T-helper 2 cell treated with Interferon-gamma antibody and Interleukin-4, amounts not matched to agents 5 μg/mL and 100 μg/mL, for 36 hours (primary cell): ENCODE measurements around the gene FOXS1.

Source experiments
- DNase-seq: peaks from one replicate; pipeline ENCODE4 v3.0.0; 2021; ENCODE audit warnings: low spot score
- H3K27ac Mint-ChIP-seq: one replicate; pipeline ENCODE4 v1.8.0; 2021; ENCODE audit warnings: mild to moderate bottlenecking, mixed read lengths
- H3K27me3 Mint-ChIP-seq: one replicate; pipeline ENCODE4 v1.8.0; 2021; ENCODE audit warnings: low read depth, mixed read lengths
- H3K36me3 Mint-ChIP-seq: one replicate; pipeline ENCODE4 v1.8.0; 2021; ENCODE audit warnings: low read depth, mixed read lengths
- H3K4me1 Mint-ChIP-seq: one replicate; pipeline ENCODE4 v1.8.0; 2021; ENCODE audit warnings: low read depth, mixed read lengths
- H3K4me3 Mint-ChIP-seq: one replicate; pipeline ENCODE4 v1.8.0; 2022; ENCODE audit warnings: mild to moderate bottlenecking, moderate library complexity, mixed read lengths
- H3K9me3 Mint-ChIP-seq: one replicate; pipeline ENCODE4 v1.8.0; 2021; ENCODE audit warnings: mixed read lengths

Gene FOXS1

DNA sequence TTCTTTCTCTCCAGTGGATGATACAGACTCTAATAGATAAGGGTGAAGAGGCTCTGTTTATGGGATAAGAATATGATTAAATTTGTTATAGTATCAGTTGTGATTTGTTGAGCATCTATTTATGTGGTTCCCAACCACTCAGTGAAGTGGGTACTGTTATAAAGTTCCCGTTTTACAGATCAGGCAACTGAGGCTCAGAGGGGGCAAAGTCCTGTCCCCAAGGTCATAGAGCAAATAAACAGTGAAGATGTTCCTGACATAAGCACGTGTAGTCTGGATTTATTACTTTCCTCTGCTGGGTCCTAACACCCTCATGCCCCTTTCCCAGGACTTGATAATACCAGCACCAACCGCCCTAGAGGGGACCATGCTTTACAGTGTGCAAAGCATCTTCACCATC, 20.8 kb upstream of the FOXS1 start:
- Mint-ChIP-seq H3K27ac (no peak overlapping the region), H3K36me3 (no peaks in the 10 kb centered on the region), H3K9me3 (no peaks in the 10 kb centered on the region), H3K4me1 (peaks cover 13% of the 10 kb centered on the region), H3K4me3 (no peak overlapping the region), H3K27me3 (peaks cover 43% of the 10 kb centered on the region)
- DNase-seq: no peak

- H3K36me3 Mint-ChIP-seq: no peaks in the 10 kb centered on the region
- H3K4me3 Mint-ChIP-seq: no peak overlapping the region
- no peak for DNase-seq
- peaks cover 45% of the 10 kb centered on the region for H3K27me3 Mint-ChIP-seq
- H3K27ac Mint-ChIP-seq: no peak overlapping the region
- no peaks in the 10 kb centered on the region for H3K9me3 Mint-ChIP-seq
- H3K4me1 Mint-ChIP-seq: peaks cover 7% of the 10 kb centered on the region
Measured at GRCh38 chr20:31864521-31865400, 19.4 kb upstream of the FOXS1 start.

- Mint-ChIP-seq H3K27ac (no peak overlapping the region), H3K9me3 (no peaks in the 10 kb centered on the region), H3K4me1 (peaks cover 5% of the 10 kb centered on the region), H3K27me3 (peaks cover 43% of the 10 kb centered on the region), H3K36me3 (no peaks in the 10 kb centered on the region), H3K4me3 (no peak overlapping the region)
- no peak for DNase-seq
Measured at GRCh38 chr20:31863296-31864085, 18.1 kb upstream of the FOXS1 start.

DNA sequence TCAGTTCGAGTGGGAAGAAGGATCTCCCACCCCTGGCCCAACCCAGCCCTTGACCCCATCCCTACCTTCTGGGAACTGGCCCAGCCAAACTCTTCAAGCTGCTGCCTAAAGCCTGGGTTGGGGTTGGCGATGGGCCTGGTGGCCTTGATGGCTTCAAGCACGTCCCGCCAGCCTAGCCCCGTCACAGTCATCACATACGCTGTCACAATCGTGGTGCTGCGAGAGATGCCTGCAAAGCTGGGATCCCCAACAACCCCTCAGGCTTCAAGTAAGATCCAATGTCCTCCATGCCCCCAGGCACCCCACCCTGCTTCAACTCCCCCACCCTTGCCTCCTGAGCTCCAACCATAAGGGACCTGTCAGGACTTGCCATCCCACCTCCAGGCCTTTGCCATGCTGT, 17.1 kb upstream of the FOXS1 start:
- no peak overlapping the region for H3K4me3 Mint-ChIP-seq
- peaks cover 5% of the 10 kb centered on the region for H3K4me1 Mint-ChIP-seq
- DNase-seq: no peak
- peaks cover 46% of the 10 kb centered on the region for H3K27me3 Mint-ChIP-seq
- no peak overlapping the region for H3K27ac Mint-ChIP-seq
- H3K36me3 Mint-ChIP-seq: no peaks in the 10 kb centered on the region
- no peaks in the 10 kb centered on the region for H3K9me3 Mint-ChIP-seq

GRCh38 chr20:31862157-31862470, 16.7 kb upstream of the FOXS1 start:
- Mint-ChIP-seq H3K36me3 (no peaks in the 10 kb centered on the region), H3K9me3 (no peaks in the 10 kb centered on the region), H3K27me3 (peaks cover 46% of the 10 kb centered on the region), H3K4me3 (peak overlapping the region; percentile 77), H3K27ac (no peak overlapping the region), H3K4me1 (peaks cover 5% of the 10 kb centered on the region)
- no peak for DNase-seq

- H3K27ac Mint-ChIP-seq: no peak overlapping the region
- H3K27me3 Mint-ChIP-seq: peaks cover 42% of the 10 kb centered on the region
- H3K36me3 Mint-ChIP-seq: no peaks in the 10 kb centered on the region
- H3K4me1 Mint-ChIP-seq: peaks cover 5% of the 10 kb centered on the region
- DNase-seq: peak; percentile 59
- H3K9me3 Mint-ChIP-seq: no peaks in the 10 kb centered on the region
- H3K4me3 Mint-ChIP-seq: peak overlapping the region; percentile 77
Measured at GRCh38 chr20:31861385-31862156, 16.2 kb upstream of the FOXS1 start.

- no peaks in the 10 kb centered on the region for H3K9me3 Mint-ChIP-seq
- H3K36me3 Mint-ChIP-seq: no peaks in the 10 kb centered on the region
- H3K27me3 Mint-ChIP-seq: peaks cover 42% of the 10 kb centered on the region
- DNase-seq: no peak
- no peak overlapping the region for H3K27ac Mint-ChIP-seq
- peak overlapping the region; percentile 28 for H3K4me3 Mint-ChIP-seq
- H3K4me1 Mint-ChIP-seq: peaks cover 5% of the 10 kb centered on the region
Measured at GRCh38 chr20:31861135-31861384, 15.7 kb upstream of the FOXS1 start.

DNA sequence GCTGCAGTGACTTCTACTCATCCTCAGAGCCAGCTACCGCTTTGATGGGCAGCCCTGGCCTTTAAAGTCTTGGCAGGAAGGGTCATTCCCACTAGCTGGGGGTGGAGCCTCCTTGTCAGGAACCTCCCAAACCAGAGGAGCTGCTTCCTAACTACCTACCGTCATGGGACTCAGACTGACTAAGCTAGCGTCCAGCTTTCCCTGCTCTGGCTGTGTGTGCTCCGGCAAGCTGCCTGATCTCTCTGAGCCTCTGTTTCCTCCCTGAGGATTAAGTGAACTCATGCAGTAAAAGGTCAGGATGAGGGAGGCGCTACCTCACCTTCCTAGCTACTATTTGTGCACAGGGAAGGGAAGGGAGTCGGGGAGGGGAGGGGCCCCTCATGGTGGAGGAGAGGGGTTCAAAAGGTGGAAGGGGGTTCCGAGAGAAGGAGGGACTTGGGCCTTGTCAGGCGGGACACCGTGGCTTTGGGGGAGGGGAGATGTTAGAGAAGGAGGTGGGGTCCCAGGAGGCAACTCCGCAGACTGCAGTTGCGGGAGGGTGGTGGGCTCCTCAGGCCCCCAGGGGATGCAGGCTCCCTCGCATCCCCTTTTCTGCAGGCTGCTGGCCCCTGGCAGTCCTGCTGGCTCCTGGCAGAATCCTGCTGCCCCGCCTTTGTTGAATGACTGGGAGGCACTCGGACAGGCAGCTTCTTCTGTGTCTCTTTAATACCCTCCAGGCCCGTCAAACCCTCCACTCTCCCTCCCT, 15.2 kb upstream of the FOXS1 start:
- Mint-ChIP-seq H3K27me3 (peaks cover 42% of the 10 kb centered on the region), H3K4me1 (peaks cover 5% of the 10 kb centered on the region), H3K4me3 (peak overlapping the region; percentile 28), H3K36me3 (no peaks in the 10 kb centered on the region), H3K9me3 (no peaks in the 10 kb centered on the region), H3K27ac (no peak overlapping the region)
- no peak for DNase-seq

DNA sequence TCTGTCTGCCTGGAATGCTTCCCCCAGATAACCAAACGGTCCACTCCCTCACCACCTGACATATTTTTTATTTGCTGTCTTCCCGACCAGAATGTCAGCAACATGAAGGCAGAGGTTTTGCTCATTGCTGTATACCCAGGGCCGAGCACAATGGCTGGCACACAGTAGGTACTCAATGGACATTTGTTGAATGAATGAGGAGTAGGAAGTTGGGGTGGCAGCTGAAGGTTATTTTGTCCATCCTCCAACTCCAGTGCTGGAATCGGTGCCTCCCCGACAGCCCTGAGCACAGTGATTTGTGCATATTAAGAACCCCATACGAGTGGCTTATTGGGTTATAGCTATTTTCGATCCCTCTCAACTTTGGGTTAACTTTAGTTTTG, 14.6 kb upstream of the FOXS1 start:
- peaks cover 5% of the 10 kb centered on the region for H3K4me1 Mint-ChIP-seq
- H3K36me3 Mint-ChIP-seq: no peaks in the 10 kb centered on the region
- H3K27ac Mint-ChIP-seq: no peak overlapping the region
- H3K4me3 Mint-ChIP-seq: no peak overlapping the region
- peaks cover 42% of the 10 kb centered on the region for H3K27me3 Mint-ChIP-seq
- no peaks in the 10 kb centered on the region for H3K9me3 Mint-ChIP-seq
- no peak for DNase-seq

DNA sequence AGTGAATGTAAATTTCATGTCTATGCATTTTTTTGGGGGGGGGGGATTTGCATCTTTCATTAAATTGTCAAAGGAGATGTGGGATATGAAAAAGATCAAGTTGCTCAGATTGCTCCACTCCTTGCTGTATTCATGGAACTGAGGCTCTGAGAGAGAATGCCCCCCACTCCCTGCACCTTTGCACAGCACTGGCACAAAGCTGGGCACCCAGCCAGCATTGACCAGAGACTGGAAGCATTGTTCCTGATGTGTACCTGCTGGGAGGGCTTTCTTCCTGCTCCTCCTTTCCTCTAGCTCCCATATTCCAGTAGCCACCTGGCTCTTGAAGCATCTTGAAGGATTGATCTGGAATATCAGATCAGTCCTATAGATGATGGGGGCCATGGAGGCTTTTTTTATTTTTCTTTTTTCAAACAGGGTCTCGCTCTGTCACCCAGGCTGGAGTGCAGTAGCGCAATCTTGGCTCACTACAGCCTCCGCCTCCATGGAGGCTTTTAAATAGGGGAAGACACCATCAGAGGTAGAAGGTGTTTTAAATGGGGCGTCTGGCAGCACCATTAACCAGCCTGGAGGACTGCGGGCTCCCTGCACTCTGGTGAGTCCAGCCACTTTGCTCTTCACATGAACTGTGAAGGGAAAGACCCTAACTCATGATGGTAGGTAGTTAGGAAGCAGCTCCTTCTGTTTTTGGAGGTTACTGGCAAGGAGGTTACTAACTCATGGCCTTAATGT, 14.0 kb upstream of the FOXS1 start:
- H3K4me3 Mint-ChIP-seq: no peak overlapping the region

GRCh38 chr20:31858760-31859083, 13.3 kb upstream of the FOXS1 start:
- Mint-ChIP-seq H3K4me3 (no peak overlapping the region), H3K9me3 (no peaks in the 10 kb centered on the region), H3K27ac (no peak overlapping the region), H3K4me1 (peaks cover 5% of the 10 kb centered on the region), H3K27me3 (peaks cover 42% of the 10 kb centered on the region), H3K36me3 (no peaks in the 10 kb centered on the region)
- DNase-seq: no peak

More for the DNA sequence above, 14.0 kb upstream of the FOXS1 start:
- peaks cover 42% of the 10 kb centered on the region for H3K27me3 Mint-ChIP-seq
- DNase-seq: no peak
- H3K36me3 Mint-ChIP-seq: no peaks in the 10 kb centered on the region
- no peak overlapping the region for H3K27ac Mint-ChIP-seq
- peaks cover 5% of the 10 kb centered on the region for H3K4me1 Mint-ChIP-seq
- no peaks in the 10 kb centered on the region for H3K9me3 Mint-ChIP-seq

DNA sequence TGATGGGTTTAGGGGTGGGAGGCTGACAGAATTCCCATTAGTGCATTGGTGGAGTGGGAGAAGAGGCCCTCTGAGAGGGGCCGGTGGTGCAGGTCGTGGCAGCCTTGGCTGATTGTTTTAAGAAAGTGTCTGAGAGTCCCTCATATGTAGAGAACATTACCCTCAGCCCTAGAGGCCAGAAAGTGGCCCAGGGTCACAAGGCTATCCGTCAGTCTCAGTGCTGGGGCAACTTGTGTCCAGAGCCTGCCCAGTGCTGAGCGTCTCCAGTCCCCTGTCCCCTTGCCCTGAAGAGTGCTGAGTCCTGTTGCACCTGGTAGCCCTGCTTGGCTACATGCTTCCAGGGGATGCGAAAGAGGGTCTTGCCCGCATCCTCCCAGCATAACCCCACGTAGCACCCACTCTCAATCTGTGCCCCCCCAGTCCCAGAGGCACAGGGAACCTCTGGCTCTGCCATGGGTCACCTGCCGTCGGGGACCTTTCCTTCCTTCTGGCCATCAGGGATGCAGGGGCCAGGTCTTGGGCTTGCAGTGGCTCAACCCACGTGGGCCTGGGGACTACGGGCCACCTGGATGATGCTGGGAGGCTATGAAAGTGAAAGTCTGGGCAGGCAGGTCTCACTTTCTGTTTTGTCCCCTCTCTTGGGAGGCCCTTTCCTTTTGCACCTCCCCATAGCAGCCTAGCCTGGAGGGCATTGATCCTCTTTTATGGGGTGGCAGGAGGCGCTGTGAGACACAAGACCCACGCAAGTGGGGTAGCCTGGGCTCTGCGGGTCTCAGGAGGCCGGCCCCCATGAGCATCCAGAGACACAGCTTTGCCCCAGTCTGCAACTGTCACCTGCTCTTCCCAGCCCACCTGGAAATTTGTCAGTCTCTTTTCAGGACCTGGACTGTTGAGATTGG, 12.7 kb upstream of the FOXS1 start:
- Mint-ChIP-seq H3K27ac (no peak overlapping the region), H3K4me3 (no peak overlapping the region), H3K9me3 (no peaks in the 10 kb centered on the region), H3K4me1 (peaks cover 5% of the 10 kb centered on the region), H3K27me3 (peaks cover 40% of the 10 kb centered on the region), H3K36me3 (no peaks in the 10 kb centered on the region)
- no peak for DNase-seq
